SH-SY5Y (cell line): ENCODE results near the gene POMGNT2.

Experiments used
- GATA2 ChIP-seq: IDR thresholded peaks from 2 replicates; pipeline ENCODE4 v1.6.1; 2011; ENCODE audit warnings: mild to moderate bottlenecking, low read depth, low read length
- GATA3 ChIP-seq: IDR thresholded peaks from 2 replicates; pipeline ENCODE4 v1.6.1; 2011; ENCODE audit warnings: low read depth, mild to moderate bottlenecking, low read length, moderate library complexity

Gene POMGNT2

DNA sequence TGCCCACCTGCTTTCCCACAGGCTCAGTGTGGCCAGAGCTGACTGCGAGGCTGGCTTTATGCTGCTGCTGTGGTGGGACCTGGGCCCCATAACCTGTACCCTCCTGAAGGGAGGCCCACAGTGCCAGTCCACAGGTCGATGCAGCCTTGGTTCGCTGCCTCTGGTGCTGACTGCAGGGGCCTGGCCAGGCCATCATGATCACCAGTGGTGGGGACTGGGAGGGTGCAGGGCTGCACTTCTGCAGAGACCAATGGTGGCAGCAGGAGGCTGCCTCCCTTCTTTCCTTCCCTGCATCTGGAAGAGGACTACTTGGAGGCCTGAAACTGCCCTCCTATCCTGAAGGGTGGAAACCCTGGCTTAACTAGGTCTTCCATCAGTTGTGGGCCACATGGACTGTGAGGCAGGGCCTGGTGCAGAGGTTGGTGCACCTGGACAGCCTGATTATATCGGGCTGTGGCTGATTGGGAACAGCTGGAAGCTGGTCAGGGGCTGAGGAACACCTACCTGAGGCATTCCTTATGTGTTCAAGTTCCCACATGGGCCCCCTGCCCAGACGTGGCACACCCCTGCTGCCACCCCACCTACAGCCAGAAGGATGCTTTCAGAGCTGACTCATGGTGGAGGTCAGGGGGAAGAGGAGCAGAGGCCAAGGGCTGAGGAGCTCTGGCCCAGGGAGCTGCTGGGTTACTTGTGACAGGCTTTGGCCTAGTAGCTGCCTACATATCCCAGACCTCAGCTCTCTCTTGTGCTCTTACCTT is 29.8 kb downstream of the POMGNT2 start:
- TF ChIP-seq GATA3 (no peak), GATA2 (no peak)

DNA sequence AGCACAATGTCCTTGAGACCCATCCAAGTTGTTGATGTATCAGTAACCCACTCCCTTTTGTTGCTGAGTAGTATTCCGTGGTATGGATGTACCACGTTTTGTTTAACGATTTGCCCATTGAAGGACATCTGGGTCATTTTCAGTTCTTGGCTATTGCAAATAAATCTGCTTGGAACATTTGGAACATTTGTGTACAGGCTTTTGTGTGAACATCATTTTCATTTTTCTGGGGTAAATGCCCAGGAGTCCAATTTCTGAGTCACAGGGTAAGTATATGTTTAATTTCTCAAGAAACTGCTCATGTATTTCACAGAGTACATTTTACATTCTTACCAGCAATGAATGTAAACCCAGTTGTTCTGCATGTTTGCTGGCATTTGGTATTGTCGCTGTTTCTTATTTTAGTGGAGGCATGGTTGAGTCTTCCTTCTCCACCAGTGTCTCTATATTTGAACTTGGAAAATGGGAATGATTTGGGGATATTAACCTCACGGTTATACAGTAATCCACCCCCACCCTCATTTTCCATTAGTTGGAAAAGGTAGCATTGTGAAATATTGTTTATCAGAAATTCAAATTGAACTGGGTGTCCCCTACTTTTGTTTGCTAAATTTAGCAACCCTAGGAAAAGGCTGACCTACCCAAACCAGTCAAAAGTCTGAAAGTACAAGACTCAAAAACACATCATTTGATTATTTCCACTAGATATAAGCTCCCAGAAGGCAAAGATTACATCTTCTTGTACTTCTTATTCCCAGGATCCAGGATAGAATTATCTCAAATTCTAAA is 30.8 kb downstream of the POMGNT2 start:
- no peak for TF ChIP-seq GATA2
- TF ChIP-seq GATA3 = no peak

DNA sequence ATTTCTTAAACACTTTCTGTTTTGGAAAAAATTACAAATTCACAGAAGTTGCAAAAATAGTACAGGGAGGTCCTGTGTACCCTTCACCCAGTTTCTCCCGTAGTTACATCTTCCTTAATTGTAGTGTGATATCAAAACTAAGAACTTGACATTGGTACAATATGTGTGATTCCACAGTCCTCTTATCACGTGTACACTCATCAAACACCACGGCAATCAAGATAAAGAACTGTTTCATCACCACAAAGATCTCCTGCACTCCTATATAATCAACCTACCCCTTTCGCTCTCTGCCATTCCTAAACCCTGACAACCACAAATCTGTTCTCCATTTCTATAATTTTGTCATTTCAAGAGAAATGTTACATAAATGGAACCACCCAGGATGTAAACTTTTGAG is 31.4 kb downstream of the POMGNT2 start:
- no peak for TF ChIP-seq GATA2
- no peak for TF ChIP-seq GATA3

DNA sequence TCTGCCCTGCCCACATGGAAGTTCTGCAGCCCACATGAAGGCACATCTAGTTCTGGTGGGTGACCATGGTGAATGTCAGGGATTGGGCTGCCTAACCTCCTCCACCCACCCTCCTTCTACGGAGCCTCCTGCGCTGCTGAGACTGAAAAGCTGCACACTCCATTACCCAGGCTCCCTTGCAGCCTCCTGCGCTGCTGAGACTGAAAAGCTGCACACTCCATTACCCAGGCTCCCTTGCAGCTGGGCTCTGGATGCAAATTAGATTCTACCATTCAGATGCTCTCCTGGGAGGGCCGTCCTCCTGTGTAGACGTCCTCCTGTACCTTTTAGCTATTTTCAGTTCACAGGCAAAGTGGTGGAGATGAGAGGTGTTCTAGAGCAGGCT is 32.1 kb downstream of the POMGNT2 start:
- TF ChIP-seq GATA3 = no peak
- no peak for TF ChIP-seq GATA2

DNA sequence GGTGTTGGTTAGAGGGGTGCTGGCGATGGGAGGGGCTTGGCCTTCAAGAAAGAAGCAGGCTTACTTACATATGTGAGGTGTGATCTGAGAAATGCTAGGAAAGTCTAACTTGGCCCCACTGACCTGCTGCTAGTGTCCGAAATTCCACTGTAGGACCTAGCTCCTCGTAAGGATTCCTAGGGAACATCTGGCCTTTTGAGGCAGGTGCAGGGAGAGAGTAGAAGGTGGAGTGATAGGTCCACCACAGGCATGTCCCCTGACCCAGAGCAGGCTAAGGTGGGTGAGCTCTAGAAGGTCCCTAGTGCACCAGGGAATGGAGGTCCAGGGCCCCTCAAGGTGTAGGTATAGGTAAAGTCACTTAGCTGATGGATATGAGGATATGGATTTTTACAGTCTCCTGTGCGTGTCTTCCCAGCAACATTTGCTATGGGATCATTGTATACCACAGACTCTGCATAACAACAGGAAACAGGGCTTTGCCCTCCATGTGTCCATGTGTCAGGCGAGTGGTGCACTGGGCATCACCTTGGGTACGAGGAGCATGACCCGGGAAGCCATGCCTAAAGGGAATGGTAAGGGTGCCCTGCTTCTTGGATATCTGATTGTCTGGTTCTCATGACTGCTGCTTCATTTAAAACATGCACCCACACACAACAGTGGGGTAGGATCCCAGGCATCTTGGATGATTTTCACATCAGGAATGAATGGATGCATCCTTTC is 32.6 kb downstream of the POMGNT2 start:
- TF ChIP-seq GATA2 (no peak), GATA3 (no peak)

DNA sequence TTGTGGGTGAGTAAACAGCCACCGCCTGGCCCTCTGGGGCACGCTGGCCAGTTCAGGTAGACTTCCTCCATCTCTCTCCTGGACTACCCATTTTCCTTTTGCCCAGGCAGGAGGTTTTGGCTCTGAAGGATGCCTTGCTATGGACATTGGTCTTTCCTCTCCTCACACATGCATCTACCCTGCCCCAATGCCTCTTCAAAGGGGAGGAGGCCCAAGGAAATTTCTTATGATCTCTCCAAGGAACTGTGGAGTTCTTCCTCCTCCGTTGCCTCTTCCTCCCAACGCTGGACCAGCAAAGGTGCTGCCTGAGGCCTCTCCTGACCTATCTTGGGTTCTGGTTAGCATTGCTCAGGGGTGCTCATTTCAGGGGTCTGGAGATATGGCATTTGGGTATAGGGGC is 33.5 kb downstream of the POMGNT2 start:
- TF ChIP-seq GATA3 = no peak
- no peak for TF ChIP-seq GATA2

DNA sequence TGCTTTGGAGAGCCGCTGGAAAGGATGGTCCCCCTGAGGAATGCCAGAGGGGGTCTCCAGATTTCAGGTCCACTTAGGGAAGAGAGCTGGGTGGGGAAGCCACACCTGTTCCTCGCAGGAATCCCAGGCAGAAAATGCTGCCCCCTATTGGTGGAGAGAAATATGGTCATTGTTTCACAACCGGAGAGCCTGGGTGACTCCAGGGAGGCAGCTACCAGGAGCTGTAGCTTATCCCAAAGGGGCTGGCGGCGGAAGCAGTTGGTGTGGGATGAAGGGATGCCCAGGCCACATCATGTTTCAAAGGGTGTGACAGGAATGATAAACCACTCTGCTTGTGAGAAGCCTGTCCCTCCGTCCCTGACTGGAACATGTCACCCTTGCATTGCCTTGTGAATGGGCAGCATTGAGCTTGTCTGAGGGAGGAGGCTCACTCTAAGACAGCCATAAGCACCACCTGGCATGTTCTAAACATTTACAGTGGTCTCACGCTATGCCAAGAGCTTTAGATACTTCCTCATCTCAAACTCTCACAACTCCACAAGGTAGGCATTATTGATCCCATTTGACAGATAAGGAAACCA is 34.5 kb downstream of the POMGNT2 start:
- no peak for TF ChIP-seq GATA2
- TF ChIP-seq GATA3 = no peak

DNA sequence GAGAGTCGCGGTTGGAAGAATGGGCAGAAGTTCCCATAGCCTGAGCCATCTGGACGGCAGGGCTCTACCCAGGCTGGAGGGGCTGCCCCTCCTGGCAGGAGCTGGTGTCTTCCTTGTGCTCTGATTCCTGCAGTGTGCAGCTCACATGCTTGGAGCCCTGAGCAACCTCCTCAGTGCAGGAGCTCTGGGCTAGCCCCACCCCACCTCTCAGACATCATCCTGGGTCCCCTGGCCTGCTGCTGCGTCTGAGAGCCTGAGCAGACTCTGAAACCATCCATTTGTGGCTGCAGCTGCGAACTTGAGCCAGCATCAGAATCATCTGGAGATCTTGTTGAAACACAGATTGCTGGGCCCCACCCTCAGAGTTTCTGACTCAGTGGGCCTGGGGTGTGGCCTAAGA is 42.8 kb downstream of the POMGNT2 start:
- no peak for TF ChIP-seq GATA3
- no peak for TF ChIP-seq GATA2

DNA sequence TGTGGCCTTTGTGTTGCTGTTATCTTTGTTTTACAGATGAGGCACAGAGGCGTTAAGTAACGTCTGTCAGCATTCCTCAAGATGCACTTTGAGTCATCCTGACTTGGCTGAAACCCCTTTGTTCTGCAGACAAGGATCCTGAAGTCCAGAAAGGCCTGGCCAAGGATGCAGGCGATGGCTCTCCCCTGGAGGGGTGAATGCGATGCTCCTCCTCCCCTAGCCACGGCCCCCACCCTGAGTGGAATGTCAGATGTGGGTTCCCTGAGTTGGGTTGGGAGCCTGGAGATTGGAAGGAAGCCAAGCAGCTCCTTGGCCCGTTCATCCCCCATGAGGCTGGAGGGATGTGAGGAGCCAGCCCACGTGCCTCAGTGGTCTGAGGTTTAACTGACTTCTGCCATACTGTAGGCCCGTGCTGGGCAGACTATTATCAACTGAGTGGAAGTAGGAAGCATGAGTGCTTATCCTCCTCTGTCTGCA is 43.3 kb downstream of the POMGNT2 start:
- no peak for TF ChIP-seq GATA2

DNA sequence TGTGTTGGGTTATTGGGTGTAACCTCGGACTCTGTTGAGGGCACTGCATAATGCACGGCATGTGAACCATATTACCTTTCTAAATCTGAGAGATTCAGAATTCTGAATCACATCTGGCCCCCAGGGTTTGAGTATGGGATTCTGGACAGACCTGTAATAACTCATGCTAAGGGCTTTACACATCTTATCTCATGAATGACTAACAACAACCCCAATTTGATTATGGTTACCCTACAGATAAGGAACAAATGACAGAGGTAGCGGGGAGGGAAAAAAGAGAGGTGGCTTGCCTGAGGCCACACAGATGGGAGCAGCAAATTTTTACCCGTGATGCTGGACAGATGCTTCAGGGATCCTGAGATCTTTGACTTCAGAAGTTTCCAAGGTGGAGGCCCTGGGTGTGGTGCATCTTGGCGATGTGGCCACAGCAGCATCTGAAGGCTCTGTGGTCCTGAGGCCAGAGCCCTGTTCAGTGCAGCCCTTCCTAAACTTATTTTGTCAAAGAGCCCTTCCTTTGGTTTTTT is 43.8 kb downstream of the POMGNT2 start:
- TF ChIP-seq GATA3 = peak; percentile 87
- TF ChIP-seq GATA2 = peak; percentile 94

DNA sequence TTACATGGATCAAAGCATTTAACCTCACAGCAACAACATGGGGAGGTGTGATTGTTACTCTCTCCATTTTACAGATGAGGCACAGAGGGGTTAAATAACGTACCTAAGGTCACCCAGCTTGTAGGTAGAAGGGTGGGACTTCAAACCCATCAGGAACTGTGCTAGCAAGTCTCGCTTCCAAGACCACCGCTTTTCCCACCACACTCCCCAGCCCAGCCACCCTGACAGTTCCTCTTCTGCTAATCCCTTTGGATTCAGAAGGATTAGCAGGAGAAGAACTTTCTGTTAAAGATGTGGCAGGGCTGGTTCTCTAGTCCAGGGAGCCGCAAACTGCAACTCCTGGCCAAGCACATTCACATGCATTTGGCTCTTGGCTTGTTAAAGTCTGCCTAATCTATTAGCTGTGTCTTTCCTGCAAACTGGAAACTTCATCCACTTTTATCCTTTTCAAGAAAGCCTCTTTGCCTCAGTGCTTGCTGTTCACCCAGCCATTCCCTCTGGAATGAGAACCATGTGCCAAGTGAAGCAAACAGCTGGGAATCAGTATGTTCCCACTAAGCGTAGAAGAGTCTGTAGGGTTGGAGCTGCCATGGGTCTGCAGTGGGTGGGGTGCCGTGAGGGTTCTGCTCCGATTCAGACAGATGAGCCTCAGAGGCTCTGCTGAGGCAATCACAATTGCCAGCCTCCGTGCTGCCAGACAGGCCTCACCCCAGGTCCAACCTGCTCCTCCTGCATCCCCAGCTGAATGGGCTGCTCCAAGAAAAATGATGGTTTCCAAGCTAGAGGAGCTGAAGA is 44.6 kb downstream of the POMGNT2 start:
- no peak for TF ChIP-seq GATA2
- no peak for TF ChIP-seq GATA3

DNA sequence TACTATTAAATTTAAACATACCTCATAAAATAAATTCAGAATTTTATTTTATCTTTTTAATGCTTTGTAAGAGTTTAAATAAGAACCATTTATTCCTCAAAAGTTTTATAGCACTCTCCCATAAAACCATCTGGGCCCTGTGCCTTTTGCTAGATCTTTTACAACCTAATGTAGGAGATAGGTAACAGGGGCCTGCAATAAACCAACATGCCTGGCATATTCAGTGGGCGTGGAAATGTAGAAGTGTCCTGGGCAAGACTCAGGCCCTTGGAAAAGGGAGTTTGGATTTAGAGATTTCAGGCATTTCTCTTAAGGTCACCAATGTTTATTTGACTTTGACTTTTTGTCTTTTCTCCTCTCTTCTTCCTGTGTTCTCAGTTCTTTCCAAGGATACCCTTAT is 46.4 kb downstream of the POMGNT2 start:
- no peak for TF ChIP-seq GATA2
- no peak for TF ChIP-seq GATA3
